ENCODE data around the gene DPY30.
"Not testable (repeated sequence)": the region's sequence is repeated elsewhere in the genome, so short reads cannot be mapped to it uniquely, and the experiment has no call there.

DPY30 gene

DNA sequence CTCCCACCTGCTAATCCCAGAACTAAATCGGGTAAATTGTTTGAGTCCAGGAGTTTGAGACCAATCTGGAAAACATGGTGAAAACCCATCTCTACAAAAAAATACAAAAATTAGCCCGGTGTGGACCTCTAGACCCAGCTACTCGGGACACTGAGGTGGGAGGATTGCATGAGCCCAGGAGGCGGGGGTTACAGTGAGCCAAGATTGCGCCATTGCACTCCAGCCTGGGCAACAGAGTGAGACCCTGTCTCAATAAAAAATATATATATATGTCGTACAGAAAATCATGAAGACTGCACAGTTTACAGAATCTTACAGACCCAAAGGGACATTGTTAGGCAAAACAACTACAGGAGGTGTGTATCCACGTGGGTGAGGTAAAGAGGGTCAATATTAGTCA lies 4.0 kb upstream of the DPY30 start:
- no peak overlapping the region for H3K4me3 ChIP-seq (ENCODE audit: low read depth, low read length)
- DNase-seq (ENCODE audit: low read depth) = no peak
- TF ChIP-seq POLR2A (IDR thresholded peaks at IDR 0.05; ENCODE audit: extremely low read depth, insufficient read length) = no peak
- TF ChIP-seq MYC (IDR thresholded peaks at IDR 0.05; ENCODE audit: low read depth, low read length) = no peak
- TF ChIP-seq, protein P1, sequence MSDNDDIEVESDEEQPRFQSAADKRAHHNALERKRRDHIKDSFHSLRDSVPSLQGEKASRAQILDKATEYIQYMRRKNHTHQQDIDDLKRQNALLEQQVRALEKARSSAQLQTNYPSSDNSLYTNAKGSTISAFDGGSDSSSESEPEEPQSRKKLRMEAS (IDR thresholded peaks at IDR 0.05; ENCODE audit: low read depth, low read length) = no peak
- TF ChIP-seq CTCF (IDR thresholded peaks at IDR 0.05; ENCODE audit: low read depth, low read length) = no peak

GRCh38 chr2:32034198-32034887 lies 5.3 kb downstream of the DPY30 start:
- H3K4me3 ChIP-seq (ENCODE audit: low read depth, low read length) = not testable (repeated sequence)
- DNase-seq (ENCODE audit: low read depth) = peak; percentile 16

DNA sequence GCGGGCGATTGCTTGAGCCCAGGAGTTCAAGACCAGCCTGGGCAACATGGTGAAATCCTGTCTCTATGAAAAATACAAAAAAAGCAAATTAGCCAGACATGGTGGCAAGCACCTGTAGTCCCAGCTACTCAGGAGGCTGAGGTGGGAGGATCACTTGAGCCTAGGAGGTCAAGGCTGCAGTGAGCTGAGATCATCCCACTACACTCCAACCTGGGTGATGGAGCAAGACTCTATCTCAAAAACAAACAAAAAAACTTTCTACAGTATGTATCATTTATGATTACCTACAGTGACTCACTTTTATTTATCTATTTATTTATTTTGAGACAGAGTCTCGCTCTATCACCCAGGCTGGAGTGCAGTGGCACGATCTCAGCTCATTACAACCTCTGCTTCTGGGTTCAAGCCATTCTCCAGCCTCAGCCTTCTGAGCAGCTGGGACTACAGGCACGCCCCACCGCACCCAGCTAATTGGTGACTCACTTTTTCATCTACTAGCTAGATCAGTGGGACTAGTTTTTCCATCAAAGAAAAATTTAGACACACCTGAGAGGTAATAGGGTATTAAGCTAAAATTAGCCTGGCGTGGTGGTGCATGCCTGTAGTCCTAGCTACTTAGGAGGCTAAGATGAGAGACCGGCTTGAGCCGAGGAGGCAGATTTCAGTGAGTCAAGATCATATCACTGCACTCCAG lies 20.7 kb downstream of the DPY30 start:
- not testable (repeated sequence) for DNase-seq (ENCODE audit: low read depth); H3K4me3 ChIP-seq (ENCODE audit: low read depth, low read length)

GRCh38 chr2:32012872-32013271 lies 26.7 kb downstream of the DPY30 start:
- no peak overlapping the region for H3K4me3 ChIP-seq (ENCODE audit: low read depth, low read length)
- no peak for DNase-seq (ENCODE audit: low read depth)
- TF ChIP-seq, protein P1 (IDR thresholded peaks at IDR 0.05; ENCODE audit: low read depth, low read length) = no peak
- no peak for TF ChIP-seq MYC (IDR thresholded peaks at IDR 0.05; ENCODE audit: low read depth, low read length)
- TF ChIP-seq POLR2A (IDR thresholded peaks at IDR 0.05; ENCODE audit: extremely low read depth, insufficient read length) = no peak
- no peak for TF ChIP-seq CTCF (IDR thresholded peaks at IDR 0.05; ENCODE audit: low read depth, low read length)

DNA sequence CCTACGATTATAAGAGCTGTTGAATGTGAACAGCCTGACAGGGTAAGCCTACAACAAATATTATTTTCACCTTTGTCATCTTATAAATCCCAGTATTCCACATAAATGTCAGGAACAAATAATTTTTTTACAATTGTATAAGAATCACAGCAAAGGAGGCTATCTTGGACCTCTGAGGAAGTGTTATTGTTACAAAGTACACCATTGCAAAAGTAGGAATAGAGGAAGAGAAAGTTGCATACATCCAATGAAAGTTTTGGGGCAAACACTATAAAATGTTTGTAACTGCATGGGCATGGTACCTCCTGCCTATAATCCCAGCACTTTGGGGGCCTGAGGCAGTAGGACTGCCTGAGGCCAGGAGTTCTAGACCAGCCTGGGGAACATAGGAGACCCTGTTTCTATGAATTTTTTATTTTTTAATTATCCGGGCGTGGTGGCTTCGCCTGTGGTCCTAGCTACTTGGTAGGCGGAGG lies 28.1 kb downstream of the DPY30 start:
- peak overlapping the region; percentile 64 for H3K4me3 ChIP-seq (ENCODE audit: low read depth, low read length)
- peak; percentile 57 for DNase-seq (ENCODE audit: low read depth)
- TF ChIP-seq CTCF (IDR thresholded peaks at IDR 0.05; ENCODE audit: low read depth, low read length) (no peak), POLR2A (IDR thresholded peaks at IDR 0.05; ENCODE audit: extremely low read depth, insufficient read length) (no peak), MYC (IDR thresholded peaks at IDR 0.05; ENCODE audit: low read depth, low read length) (no peak)
- TF ChIP-seq, protein P1 (IDR thresholded peaks at IDR 0.05; ENCODE audit: low read depth, low read length) = no peak

GRCh38 chr2:32010670-32011484 lies 28.7 kb downstream of the DPY30 start, which contains the start of gene MEMO1:
MEMO1 (minus strand) TSS chr2:32011008; CDS start chr2:32010247, 761 bp downstream.
- TF ChIP-seq, protein P1 (IDR thresholded peaks at IDR 0.05; ENCODE audit: low read depth, low read length) = peak; percentile 88
- TF ChIP-seq POLR2A (IDR thresholded peaks at IDR 0.05; ENCODE audit: extremely low read depth, insufficient read length) (peak; percentile 91), MYC (IDR thresholded peaks at IDR 0.05; ENCODE audit: low read depth, low read length) (peak; percentile 95), CTCF (IDR thresholded peaks at IDR 0.05; ENCODE audit: low read depth, low read length) (no peak)
- DNase-seq (ENCODE audit: low read depth) = peak; percentile 99
- peak within 1 kb of the TSS; percentile 64 for H3K4me3 ChIP-seq (ENCODE audit: low read depth, low read length)

- peak; percentile 85 for DNase-seq (ENCODE audit: low read depth)
- not testable (repeated sequence) for H3K4me3 ChIP-seq (ENCODE audit: low read depth, low read length)
Measured at GRCh38 chr2:32010280-32010669, 29.3 kb downstream of the DPY30 start.
